Ureter (tissue), 1 donor: ENCODE results near the gene EMSY. TPM values are rescaled to one million over a fixed set of nuclear protein-coding genes. Genes with fewer than 3 reads are reported as not detected.
"Not testable (repeated sequence)": the region's sequence is repeated elsewhere in the genome, so short reads cannot be mapped to it uniquely, and the experiment has no call there.

Source experiments
- DNase-seq: peaks from one replicate; pipeline ENCODE4 v3.0.0-alpha.2; 2020; ENCODE audit warnings: low spot score
- total RNA-seq: library from RNA; stranded (reverse); gene quantifications from one replicate; pipeline ENCODE4 v1.2.4, GENCODE V29; 2023
- donor health status: DM: yes; HTN: yes; CAD: no.

EMSY gene
- total RNA-seq = 26.9 TPM

GRCh38 chr11:76444384-76445120 is at the start of gene EMSY:
EMSY (plus strand) TSS chr11:76445018; CDS start chr11:76446939, 1,921 bp downstream.
- DNase-seq = peak; percentile 96

GRCh38 chr11:76395296-76395695 is 49.5 kb upstream of the EMSY start:
- no peak for DNase-seq

DNA sequence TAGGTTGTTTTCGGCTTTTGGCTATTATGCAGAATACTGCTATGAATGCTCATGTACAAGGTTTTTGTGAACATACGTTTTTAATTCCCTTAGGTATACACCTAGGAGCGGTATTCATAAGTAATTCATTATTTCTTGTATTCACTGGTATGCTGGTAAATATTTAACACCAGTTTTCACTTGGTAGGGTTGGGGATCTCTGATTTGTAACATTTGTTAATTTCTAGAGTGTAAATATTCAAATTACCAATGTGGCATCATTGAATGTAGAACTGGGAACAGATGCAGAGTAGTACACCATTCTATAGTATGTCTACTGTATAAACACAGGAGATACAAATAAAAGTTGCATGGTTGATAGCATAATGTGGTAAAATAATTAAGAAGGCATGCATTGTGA is 47.4 kb upstream of the EMSY start:
- DNase-seq = no peak

DNA sequence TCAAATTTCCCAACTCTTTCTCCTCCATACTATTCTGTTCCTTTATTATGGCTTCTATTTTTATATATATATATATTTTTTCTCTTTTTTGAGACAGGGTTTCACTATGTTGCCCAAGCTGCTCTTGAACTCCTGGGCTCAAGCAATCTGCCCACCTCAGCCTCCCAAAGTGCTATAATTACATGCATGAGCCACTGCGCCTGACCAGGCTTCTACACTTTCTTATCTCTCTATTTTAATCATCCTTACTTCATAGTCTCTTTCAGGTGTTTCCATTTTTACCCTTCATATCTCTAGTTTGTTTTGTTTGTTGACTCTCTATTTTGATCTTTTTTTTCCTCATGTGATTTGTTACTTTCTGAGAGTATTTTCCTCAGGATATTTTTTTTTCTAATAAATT is 43.9 kb upstream of the EMSY start:
- DNase-seq = no peak

- DNase-seq = not testable (repeated sequence)
These were observed 43.3 kb upstream of the EMSY start for GRCh38 chr11:76401484-76401883.

GRCh38 chr11:76406359-76406758 is 38.5 kb upstream of the EMSY start:
- DNase-seq = no peak

- no peak for DNase-seq
These were observed 36.5 kb upstream of the EMSY start for GRCh38 chr11:76408171-76408965.

DNA sequence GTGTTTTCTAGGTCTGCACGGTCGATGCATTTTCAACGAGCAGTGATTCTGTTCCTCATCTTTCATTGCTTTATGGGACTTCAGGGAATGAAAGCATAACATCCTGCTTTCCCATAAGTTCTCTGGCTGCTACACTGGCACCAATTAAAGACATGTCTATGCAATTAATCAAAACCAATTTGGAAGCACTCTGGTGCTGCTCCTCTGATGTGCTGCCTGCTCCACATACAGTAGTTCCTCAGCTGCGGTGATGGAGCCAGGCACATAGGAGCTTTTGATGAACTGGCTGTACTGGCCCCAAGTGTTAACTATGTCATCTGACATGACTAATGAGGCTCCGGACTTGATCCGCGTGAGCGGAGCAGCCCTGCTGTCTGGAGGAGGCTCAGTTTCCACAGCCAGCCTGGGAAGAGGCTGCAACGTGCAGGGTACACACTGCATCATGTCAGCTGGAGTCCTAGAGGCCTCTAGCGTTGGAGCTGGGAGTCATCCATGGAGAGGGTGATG is 33.9 kb upstream of the EMSY start:
- no peak for DNase-seq

GRCh38 chr11:76415073-76415472 is 29.7 kb upstream of the EMSY start:
- no peak for DNase-seq

DNA sequence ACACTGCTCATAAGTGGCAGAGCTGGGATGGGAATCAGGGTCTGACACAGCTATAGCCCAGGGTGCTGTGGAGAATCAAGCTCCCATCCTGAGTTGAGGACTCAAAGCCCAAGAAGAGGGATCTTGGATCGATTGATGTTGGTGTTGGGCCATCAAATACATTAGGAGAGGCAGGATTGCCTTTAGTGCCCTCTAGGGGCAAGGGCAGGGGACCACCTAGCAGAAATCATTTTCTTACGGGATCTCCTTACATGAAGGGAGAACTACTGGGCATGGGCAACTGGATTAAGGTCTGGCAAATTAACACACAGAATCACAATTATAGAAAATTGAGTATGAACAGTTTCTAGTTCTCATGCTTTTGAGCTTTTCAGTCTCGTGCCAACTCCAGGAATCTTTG is 24.9 kb upstream of the EMSY start:
- no peak for DNase-seq

DNA sequence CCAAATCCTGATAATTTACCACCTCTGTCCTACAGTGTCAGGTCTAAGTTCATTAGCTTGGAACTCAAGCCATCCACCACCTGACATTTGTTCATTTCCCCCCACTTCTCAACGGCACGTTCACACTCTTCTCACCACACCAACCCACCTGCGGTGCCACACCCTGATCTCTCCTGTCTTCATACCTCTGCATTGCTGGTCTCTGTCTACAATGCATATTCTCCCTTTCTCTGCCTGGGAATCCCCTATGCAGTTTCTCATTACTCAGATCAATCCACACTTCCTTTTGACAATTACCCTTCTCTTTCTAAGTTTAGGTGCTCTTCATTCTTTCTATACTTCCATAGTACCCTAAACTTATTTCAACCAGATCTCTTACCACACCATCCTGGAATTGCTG is 20.4 kb upstream of the EMSY start:
- no peak for DNase-seq

- DNase-seq = no peak
These were observed 19.9 kb upstream of the EMSY start for GRCh38 chr11:76424891-76425290.

DNA sequence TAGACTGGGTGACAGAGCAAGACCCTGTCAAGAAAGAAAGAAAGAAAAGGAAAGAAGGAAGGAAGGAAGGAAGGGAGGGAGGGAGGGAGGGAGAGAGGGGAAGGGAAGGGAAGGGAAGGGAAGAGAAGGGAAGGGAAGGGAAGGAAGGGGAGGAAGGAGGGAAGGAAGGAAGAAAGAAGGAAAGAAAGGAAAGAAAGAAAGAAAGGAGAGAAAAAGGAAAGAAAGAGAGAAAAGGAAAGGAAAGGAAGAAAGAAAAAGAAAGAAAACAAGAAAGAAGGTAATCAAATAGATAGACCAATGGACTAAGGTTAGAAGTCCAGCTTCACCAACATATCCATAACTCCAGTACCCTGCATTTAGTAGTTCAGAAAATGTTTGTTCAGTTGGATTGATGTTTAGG is 18.2 kb upstream of the EMSY start:
- DNase-seq = no peak

GRCh38 chr11:76436020-76436419 is 8.8 kb upstream of the EMSY start:
- DNase-seq = no peak

GRCh38 chr11:76443268-76443980 is 1.4 kb upstream of the EMSY start:
- no peak for DNase-seq

DNA sequence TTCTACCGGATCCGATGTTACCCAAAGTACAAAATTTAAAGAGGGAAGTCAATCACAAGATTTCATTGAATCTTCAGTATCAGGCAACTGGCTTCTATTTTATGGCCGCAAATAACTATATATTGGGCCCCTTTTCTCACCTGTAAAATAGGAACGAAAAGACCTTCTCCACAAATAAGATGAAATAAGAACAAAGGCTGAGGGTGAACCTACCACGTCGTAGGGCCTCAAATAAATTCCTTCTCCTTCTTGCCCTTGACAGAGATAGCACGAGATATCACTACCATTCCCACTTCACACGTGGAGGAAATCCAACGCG is 794 bp upstream of the EMSY start:
- DNase-seq = no peak

DNA sequence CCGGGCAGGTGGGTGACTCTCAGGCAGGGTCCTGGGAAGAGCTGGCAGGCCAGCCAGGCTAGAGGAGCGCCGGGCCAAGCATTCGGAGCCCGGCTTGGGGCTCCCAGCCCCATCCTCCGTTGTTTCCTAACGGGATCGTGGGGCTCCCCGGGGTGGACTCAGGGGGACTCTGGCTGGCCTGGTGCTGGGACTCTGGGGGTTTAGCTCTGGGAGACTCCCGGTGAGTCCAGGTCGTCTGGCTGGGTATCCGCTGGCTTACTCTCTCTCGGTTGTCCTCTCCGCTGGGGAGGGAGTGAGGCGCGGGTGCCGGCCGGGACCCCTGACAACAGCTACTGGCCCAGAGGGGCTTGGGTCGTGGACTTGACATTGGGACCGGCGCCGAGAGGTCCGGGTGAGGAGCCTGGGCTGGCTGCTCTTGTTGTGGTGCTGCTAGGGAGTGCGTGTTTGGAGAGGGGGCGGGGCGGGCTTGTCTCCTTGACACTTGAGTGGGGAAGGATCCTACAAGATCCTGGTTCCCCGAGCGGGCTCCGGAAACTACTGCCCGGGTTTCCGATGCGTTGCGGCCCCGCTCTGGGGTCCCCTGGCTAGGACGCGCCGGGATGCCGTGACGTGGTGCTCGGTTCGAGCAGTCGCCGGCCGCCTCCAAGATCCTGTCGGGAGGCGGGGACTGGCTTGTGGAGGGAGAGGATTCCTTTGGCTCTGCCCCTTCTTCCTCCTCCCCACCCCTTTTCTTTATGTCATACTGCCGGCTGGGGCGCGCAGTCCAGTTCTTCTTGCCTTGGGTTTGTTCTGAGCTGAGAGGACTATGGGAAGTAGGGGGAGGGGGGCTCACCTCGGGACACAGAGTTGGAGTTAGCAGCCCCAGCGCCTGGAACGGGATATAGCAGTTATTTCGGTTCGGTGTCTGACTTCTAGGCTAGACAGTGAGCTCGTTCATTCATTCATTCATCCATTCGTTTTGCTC is 585 bp downstream of the EMSY start:
- peak; percentile 77 for DNase-seq

DNA sequence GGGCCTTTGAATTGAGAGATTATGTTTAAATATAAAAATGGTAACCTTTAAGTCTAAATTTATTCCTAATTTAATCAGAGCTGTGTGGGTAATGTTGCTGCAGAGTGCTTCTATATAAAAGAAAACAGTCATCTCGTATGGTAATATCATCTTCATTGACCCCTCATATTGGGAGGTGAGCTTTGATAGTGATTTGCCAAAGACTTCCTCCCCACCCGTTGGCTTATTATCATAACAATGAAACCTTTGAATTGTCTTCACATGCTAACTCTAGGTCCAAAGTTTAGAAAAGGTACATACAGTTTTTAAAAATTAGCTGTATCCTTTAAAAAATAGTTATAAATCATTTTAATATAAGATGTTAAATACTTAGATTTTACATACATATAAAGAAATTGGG is 3.7 kb downstream of the EMSY start:
- no peak for DNase-seq

- DNase-seq = no peak
These were observed 8.4 kb downstream of the EMSY start for GRCh38 chr11:76453248-76453647.

GRCh38 chr11:76455331-76455730 is 10.5 kb downstream of the EMSY start:
- no peak for DNase-seq

- no peak for DNase-seq
These were observed 11.1 kb downstream of the EMSY start for GRCh38 chr11:76455931-76456330.
